NOMO-1 (cell line): ENCODE measurements around the gene CLDN8.
A peak's percentile ranks its signal among the peaks of the same experiment; 100 is the strongest.

Source experiments
- DNase-seq, 2 experiments: peaks; one replicate each; lab custom pipeline; 2025; ENCODE audit not compliant: unreplicated experiment in 2 of 2; lab: John Stamatoyannopoulos, UW

CLDN8 gene

DNA sequence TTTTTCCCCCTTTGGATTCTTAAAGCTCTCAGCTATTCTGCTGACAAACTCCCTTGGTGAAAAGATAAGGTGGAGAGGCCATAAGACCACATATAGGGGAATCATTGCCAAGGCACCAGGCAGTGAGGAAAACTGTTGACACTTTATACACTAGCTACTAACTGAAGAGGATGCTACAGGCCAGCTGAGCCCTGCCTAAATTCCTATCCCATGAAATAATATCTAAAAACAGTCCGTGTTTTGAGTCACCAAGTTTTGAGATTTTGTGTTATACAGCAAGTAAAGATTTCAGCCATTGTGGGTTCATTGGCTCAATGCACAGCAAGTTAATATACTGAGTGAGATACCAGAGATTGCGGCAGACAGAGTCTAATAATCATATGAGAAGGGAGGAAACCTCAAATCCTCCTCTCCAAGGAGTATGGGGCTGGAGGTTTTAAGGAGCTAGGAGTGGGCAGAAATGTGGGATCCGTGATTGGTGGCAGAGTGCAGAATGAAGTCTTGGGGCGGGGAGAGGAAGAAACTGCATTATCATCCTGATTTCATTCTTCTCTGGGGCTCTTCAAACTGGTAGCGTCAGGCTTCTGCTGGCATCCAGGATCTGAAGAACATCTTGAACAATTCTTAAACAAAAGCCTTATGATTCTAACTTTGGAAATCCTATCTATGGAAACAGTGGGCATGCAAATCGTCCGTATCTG is 9.2 kb downstream of the CLDN8 start:
- DNase-seq = no peak

DNA sequence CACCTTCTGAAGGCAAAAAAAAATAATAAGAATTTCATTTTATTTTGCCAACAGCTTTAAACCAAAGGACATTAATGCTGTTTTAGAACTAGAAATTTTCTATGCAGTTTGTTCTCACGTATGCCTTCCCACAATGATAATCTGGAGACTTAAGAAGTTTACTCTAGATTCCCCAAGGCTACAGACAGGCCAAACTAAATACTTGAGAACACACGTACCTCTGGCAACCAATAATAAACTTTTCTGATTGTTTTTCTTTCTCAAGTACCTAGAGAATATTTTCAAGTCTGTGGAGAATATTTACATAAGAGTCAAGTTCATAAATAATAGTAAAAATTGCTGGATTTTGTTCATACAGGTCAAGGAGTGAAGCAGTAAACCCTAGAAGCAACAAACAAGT is 15.9 kb downstream of the CLDN8 start:
- no peak for DNase-seq

DNA sequence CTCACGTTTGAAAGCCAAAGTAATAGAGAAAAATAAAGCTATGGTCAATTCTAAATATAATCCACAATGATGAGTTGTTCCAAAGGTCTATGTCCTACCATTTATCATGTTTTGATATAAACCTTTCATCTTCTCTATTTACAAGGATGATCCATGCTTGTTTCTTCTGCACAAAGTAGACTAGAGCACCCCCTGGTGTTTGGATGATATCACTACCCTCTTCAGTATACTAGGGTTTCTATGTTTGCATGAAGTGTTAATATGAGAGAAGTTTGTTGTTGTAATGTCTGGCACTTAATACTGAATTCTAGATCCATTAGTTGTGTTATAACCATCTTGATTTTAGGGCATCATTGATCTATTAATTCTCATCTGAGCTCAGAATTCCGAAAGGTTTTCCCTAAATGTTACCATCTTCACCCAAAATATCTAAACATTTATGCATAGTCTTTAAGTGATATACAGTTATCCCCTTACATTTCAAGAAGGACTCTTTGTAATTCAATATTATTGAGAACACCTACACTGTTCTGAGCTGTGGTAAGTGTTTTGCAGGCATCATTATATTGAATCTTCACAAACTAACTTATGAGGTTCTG is 21.1 kb downstream of the CLDN8 start:
- DNase-seq = peak; percentile 43 to 60

DNA sequence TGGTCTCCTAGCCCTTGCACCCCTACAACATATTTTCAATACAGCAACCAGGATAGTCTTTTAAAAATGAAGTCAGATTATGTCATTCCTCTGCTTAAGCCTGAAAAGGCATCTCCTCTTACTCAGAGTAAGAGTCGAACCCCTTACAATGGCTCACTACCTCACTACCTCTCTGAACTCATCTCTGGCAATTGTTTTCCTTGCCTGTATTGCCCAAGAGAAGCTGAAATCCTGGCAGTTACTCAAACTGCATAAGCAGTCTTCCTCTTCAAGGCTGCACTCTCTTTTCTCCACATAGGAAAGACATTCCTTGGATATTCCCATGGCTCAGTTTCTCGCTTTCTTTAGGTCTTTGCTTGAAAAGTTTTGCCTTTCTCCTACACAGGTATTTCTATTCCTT is 22.7 kb downstream of the CLDN8 start:
- no peak for DNase-seq

DNA sequence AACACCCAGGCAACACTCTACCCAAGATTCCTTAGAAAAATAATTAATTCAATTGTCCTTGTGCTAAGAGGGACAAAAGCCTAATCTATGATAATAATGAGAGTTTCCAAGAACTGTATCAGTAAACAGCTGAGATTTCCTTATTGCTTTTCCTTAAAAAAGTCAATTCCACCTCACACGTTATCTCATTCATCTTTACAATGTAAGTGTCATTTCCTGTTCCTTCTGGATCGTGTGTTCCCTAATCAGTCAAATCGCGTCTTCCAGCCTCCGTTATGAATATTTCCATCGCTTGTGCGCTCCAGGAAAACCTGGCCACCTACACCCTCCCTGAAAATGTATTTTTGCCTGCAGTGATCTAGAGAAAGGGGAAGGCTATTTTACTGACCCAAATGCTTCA is 25.3 kb downstream of the CLDN8 start:
- no peak for DNase-seq

DNA sequence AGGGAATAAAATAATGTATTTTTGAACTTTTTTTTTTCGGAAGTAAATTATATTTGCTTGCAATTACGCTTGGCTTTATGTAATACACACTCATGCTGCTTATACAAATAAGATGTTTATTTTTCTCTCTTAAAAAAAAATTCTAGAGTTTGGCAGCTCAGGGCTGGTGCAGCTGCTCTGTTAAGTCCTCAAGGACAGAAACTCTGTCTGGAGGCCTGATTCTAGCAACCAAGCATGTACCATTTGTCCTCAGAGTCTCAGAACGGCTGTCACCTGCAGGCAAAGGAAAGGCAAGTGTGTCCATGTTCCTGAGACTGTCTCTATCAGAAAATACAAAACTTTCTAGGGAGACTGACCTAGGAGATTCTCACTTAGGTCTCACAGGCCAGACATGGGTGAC is 26.1 kb downstream of the CLDN8 start:
- no peak for DNase-seq

DNA sequence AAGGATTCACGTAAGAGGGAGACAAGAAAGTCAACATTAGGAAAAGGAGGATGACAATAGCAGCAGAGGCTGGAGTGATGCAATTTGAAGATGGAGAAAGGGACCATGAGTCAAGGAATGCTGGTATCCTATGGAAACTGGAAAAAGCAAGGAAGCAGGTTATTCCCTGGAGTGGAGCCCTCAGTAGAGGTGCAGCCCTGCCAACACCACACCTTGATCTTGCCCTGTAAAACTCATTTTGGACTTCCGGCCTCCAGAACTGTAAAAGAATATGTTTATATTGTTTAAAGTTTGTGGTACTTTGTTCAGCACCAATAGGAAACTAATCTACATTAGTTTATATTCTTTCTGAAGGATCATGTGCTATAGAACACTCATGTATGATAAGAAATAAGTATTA is 29.7 kb downstream of the CLDN8 start:
- no peak for DNase-seq

DNA sequence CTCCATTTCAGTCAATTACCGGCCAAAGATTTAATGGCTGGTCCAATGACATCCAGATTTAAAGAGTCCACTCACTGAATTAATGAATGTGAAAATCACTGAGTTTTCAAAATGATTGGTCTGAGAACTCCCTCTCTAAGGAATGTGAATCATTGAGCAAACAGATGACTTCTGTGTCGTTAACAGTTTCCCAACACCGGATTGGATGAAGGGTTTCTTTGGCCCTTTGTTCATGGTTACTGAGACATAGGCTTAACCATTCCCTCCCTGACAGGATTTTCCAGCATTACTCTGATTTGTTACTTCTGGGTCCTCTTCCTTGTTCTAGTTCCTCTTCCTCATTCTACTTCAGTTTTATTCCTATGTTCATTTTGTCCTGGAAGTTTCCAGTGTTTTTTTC is 47.8 kb downstream of the CLDN8 start:
- no peak for DNase-seq

DNA sequence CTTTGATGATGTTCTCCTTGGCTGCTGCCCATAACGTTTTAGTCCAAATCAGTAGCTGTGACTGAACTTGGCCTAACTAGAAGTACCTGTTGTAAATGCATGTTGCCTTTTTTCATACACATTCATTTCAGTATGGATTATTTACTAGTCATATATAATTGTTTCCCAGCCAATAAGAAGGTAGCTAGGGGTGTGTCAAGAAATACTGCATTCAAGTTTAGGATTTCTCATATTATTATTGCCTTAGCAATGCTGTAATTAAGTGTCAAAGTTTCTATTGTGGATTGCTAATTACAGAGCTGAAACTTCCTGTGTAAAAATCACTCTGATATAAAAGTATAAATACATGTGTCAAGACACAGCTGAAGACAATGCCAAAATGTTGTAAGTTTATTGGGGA is 49.2 kb downstream of the CLDN8 start, which contains the start of gene CLDN17:
CLDN17 (minus strand) TSS at position 101 of the 400 bp plus-strand sequence. CDS start 188 bp downstream, outside the sequence.
- no peak for DNase-seq

DNA sequence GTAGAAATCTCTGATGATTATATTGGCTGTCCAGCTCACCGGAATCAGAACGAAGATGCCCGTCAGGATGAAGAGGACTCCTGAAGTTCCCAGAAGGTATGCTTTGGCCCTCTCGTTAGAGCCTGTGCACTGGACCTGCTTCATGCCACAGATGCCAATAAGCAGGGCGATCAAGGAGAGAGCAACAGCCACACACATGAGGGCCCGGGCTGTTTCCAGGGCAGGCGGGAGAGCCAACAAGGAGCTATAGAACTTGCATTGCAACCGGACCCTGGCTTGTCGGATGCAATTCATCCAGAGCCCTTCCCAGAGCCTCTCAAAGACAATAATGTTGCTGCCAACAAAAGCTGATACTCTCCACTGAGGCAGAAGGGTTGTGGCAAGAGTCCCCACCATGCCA is 49.7 kb downstream of the CLDN8 start:
- no peak for DNase-seq

DNA sequence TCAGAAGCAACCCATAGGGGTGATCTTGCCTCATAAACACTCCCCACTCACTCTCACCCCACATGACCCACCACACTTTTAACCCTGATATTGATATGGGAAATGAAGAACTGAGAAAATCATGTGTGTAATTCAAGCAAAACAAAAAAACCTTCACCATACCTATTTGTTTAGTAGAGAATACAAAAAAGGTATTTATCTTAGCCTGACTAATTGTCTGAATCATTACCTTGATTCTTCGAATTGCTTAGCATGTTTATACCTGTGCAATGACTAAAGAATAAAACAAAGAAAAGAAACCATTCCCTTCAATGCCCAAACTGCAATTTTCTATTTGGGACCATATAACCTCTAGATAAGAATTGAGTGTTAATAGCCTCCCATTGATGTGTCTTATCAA is 51.1 kb downstream of the CLDN8 start:
- no peak for DNase-seq
